HEK293 (cell line): Measurements from ENCODE around the gene CNOT9.
A peak's percentile ranks its signal among the peaks of the same experiment; 100 is the strongest.

ENCODE experiments used
- CTCF ChIA-PET: fragments of 350-600 bp; formaldehyde crosslinking; extraction: SDS; loops from one replicate; lab custom pipeline; 2021; ENCODE audit warnings: antibody characterized with exemption; lab: Yijun Ruan, JAX
- POLR2A ChIA-PET: fragments of 300-600 bp; formaldehyde crosslinking; extraction: SDS; loops from one replicate; lab custom pipeline; 2020; ENCODE audit warnings: antibody characterized with exemption, inconsistent platforms; lab: Yijun Ruan, JAX
- H3K27ac ChIP-seq: fragments of 200-500 bp; sonication (Bioruptor generic); 2 replicates; pipeline ENCODE4 v1.5.1; 2014; ENCODE audit warnings: low read depth, low read length, control low read depth, inconsistent platforms; ENCODE audit errors: extremely low read depth
- H3K36me3 ChIP-seq, 2 experiments: fragments of 200-500 bp in 1 of 2; sonication (Bioruptor generic) in 1 of 2; 1 replicate in 1 of 2; 2 replicates in 1 of 2; pipeline ENCODE4 v1.5.1; 2014 to 2017; ENCODE audit warnings: inconsistent platforms in 2 of 2, low read length in 2 of 2; ENCODE audit not compliant: control insufficient read depth in 2 of 2, insufficient read depth in 1 of 2
- H3K4me1 ChIP-seq: fragments of 200-500 bp; sonication (Bioruptor generic); 2 replicates; pipeline ENCODE4 v1.5.1; 2014; ENCODE audit warnings: mild to moderate bottlenecking, low read length, inconsistent platforms; ENCODE audit not compliant: control insufficient read depth, insufficient read depth
- H3K4me3 ChIP-seq: 2 replicates; pipeline ENCODE4 v1.5.1; 2011; ENCODE audit warnings: low read depth, mild to moderate bottlenecking, control low read depth, low read length, moderate library complexity
- H3K9me3 ChIP-seq: fragments of 200-500 bp; sonication (Bioruptor generic); 2 replicates; pipeline ENCODE4 v1.5.1; 2014; ENCODE audit warnings: low read depth, low read length, inconsistent platforms; ENCODE audit not compliant: control insufficient read depth, insufficient read depth
- ATF2 ChIP-seq: fragments of 450-650 bp; formaldehyde crosslinking; IDR thresholded peaks from 2 replicates; pipeline ENCODE4 v1.5.1; 2016; ENCODE audit warnings: missing biosample characterization, missing genetic modification characterization, low read depth
- CTCF ChIP-seq: fragments of 450-650 bp; formaldehyde crosslinking; IDR thresholded peaks from 2 replicates; pipeline ENCODE4 v1.5.1; 2016; ENCODE audit warnings: missing biosample characterization, missing genetic modification characterization
- ELK4 ChIP-seq: IDR thresholded peaks from 2 replicates; pipeline ENCODE4 v1.6.1; 2011; ENCODE audit warnings: mild to moderate bottlenecking, low read depth, low read length, borderline replicate concordance
- KLF10 ChIP-seq: fragments of 450-650 bp; IDR thresholded peaks from 2 replicates; pipeline ENCODE4 v1.5.1; 2018; ENCODE audit warnings: missing biosample characterization, mild to moderate bottlenecking, missing genetic modification characterization
- REST ChIP-seq: fragments of 450-650 bp; formaldehyde crosslinking; IDR thresholded peaks from 2 replicates; pipeline ENCODE4 v1.5.1; 2016; ENCODE audit warnings: missing biosample characterization, missing genetic modification characterization
- TRIM28 ChIP-seq: IDR thresholded peaks from 2 replicates; pipeline ENCODE4 v1.6.1; 2011; ENCODE audit warnings: low read length, control low read depth, borderline replicate concordance
- ZBTB10 ChIP-seq: fragments of 450-650 bp; formaldehyde crosslinking; IDR thresholded peaks from 2 replicates; pipeline ENCODE4 v1.5.1; 2016; ENCODE audit warnings: missing biosample characterization, missing genetic modification characterization
- ZFP37 ChIP-seq: fragments of 450-650 bp; formaldehyde crosslinking; IDR thresholded peaks from 2 replicates; pipeline ENCODE4 v1.5.1; 2016; ENCODE audit warnings: missing biosample characterization, missing genetic modification characterization
- ZNF140 ChIP-seq: fragments of 450-650 bp; formaldehyde crosslinking; IDR thresholded peaks from 2 replicates; pipeline ENCODE4 v1.5.1; 2016; ENCODE audit warnings: missing biosample characterization, missing genetic modification characterization
- ZNF24 ChIP-seq: fragments of 450-650 bp; formaldehyde crosslinking; IDR thresholded peaks from 2 replicates; pipeline ENCODE4 v1.5.1; 2016; ENCODE audit warnings: missing biosample characterization, missing genetic modification characterization
- ZNF280D ChIP-seq: fragments of 450-650 bp; formaldehyde crosslinking; IDR thresholded peaks from 2 replicates; pipeline ENCODE4 v1.5.1; 2016; ENCODE audit warnings: missing biosample characterization, missing genetic modification characterization
- ZNF335 ChIP-seq: fragments of 450-650 bp; formaldehyde crosslinking; conservative IDR thresholded peaks from 2 replicates; pipeline ENCODE4 v1.5.1; 2016; ENCODE audit warnings: missing biosample characterization, missing genetic modification characterization
- ZNF521 ChIP-seq: fragments of 450-650 bp; formaldehyde crosslinking; IDR thresholded peaks from 2 replicates; pipeline ENCODE4 v1.5.1; 2017; ENCODE audit warnings: missing biosample characterization, mild to moderate bottlenecking, missing genetic modification characterization
- ZNF560 ChIP-seq: fragments of 450-650 bp; formaldehyde crosslinking; IDR thresholded peaks from 2 replicates; pipeline ENCODE4 v1.5.1; 2017; ENCODE audit warnings: missing biosample characterization, missing genetic modification characterization, borderline replicate concordance
- ZNF561 ChIP-seq: fragments of 450-650 bp; IDR thresholded peaks from 2 replicates; pipeline ENCODE4 v1.5.1; 2018; ENCODE audit warnings: missing biosample characterization, missing genetic modification characterization, borderline replicate concordance
- ZNF660 ChIP-seq: fragments of 450-650 bp; IDR thresholded peaks from 2 replicates; pipeline ENCODE4 v1.5.1; 2018; ENCODE audit warnings: missing biosample characterization, mild to moderate bottlenecking, missing genetic modification characterization
- ZNF76 ChIP-seq: fragments of 450-650 bp; formaldehyde crosslinking; IDR thresholded peaks from 2 replicates; pipeline ENCODE4; 2016; ENCODE audit warnings: low read depth, missing biosample characterization, missing genetic modification characterization, borderline replicate concordance
- ZNF768 ChIP-seq: fragments of 450-650 bp; formaldehyde crosslinking; IDR thresholded peaks from 2 replicates; pipeline ENCODE4 v1.5.1; 2018; ENCODE audit warnings: missing biosample characterization, mild to moderate bottlenecking, missing genetic modification characterization
- ZNF791 ChIP-seq: fragments of 450-650 bp; formaldehyde crosslinking; IDR thresholded peaks from 2 replicates; pipeline ENCODE4 v1.5.1; 2016; ENCODE audit warnings: missing biosample characterization, missing genetic modification characterization
- ZSCAN5A ChIP-seq: fragments of 450-650 bp; formaldehyde crosslinking; IDR thresholded peaks from 2 replicates; pipeline ENCODE4 v1.5.1; 2016; ENCODE audit warnings: missing biosample characterization, missing genetic modification characterization

The CNOT9 gene

GRCh38 chr2:218568190-218569037 lies at the start of gene CNOT9, which contains the start of gene USP37 (continued):
- TF ChIP-seq CTCF (tag by site-specific recombination) (peak; percentile 41; the same call in 1 of the 2 replicates), ZNF335 (tag by site-specific recombination) (peak; percentile 96), ZNF560 (tag by site-specific recombination) (no peak), REST (tag by site-specific recombination) (peak; percentile 83), ZNF791 (tag by site-specific recombination) (no peak), ZBTB10 (tag by site-specific recombination) (peak; percentile 88), ZNF24 (tag by site-specific recombination) (peak; percentile 84), ZNF561 (tag by site-specific recombination) (0 out of 2 replicates have a peak, but pooled peaks have one; percentile 25)

- Histone ChIP-seq H3K4me3 (no peak overlapping the region), H3K27ac (no peak overlapping the region), H3K9me3 (no peaks in the 10 kb centered on the region), H3K36me3 (peaks cover 20 to 67% of the 10 kb centered on the region in 2 experiments), H3K4me1 (no peaks in the 10 kb centered on the region)
- TF ChIP-seq ZSCAN5A (tag by site-specific recombination) (no peak), KLF10 (tag by site-specific recombination) (no peak), ZNF660 (no peak), ZNF521 (no peak), ZNF768 (tag by site-specific recombination) (no peak), ZNF280D (tag by site-specific recombination) (no peak), ZNF140 (no peak), ZFP37 (tag by site-specific recombination) (no peak), ATF2 (tag by site-specific recombination) (no peak), TRIM28 (no peak), ELK4 (no peak), ZNF76 (tag by site-specific recombination) (no peak)
- ChIA-PET POLR2A (no interaction called here), CTCF (no interaction called here)
Observed at GRCh38 chr2:218518876-218519275, 49.8 kb upstream of the CNOT9 start.
